AG20443 (cell line): Measurements from ENCODE around the gene DCHS2.
A peak's percentile ranks its signal among the peaks of the same experiment; 100 is the strongest.

Experiments
- DNase-seq: peaks from one replicate; pipeline ENCODE4 v3.0.0; 2012; ENCODE audit warnings: low spot score, mixed read lengths

The DCHS2 gene

DNA sequence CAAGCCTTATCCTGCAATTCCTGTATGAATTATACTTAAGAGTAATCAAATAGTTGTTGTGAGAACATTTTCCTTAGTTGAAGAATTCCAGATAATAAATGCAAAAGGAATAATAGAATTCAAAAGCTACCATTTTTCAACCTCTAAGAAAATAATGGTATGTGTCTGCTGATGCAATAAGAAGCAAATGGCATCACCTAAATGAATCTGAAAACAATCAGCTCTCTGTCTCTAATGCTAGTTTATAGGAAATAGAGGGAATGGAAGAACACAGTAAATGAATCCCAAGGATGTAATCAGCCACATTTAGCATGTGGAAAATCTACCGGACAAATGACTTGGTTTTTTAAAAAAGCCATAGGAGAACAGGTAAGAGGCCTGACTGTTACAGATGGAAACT, 115.1 kb downstream of the DCHS2 start:
- no peak for DNase-seq

DNA sequence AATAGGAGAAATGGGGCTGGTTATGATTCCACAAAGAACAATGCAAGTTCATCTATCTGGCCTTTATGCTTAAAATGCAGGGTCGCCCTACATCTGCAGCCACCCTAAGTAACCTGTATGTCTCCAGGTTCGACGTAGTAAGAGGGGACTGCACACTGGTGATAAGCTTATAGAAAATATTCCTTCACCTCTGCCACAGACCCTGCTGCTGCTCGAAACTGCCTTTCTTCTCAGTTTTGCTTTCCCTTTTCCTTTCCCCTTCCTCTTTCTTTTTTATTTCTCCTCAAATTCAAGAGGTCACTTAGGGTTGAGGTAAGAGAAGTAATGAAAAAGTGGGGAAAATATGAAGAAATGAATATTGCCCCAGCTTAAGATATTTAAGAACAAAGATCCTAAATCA, 123.5 kb downstream of the DCHS2 start:
- no peak for DNase-seq

DNA sequence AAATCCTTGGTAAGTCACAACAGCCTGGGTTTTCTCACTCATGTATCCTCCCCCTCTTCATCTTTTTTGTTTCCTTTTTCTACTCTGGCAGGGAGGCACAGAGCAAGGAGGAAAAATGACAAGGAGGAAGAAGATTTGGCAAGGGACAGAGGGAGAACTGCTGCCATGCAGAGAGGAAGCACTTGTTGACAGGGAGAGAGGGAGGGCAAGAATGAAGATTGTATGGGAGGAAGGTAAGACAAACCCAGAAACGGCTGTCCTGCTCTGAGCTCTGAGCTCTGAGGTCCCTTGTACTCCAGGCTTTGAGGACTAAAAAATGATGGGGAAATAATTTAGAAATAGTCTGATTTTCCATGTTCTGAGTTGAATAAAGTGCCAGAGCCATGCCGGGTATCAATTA, 123.9 kb downstream of the DCHS2 start:
- DNase-seq, result no peak

DNA sequence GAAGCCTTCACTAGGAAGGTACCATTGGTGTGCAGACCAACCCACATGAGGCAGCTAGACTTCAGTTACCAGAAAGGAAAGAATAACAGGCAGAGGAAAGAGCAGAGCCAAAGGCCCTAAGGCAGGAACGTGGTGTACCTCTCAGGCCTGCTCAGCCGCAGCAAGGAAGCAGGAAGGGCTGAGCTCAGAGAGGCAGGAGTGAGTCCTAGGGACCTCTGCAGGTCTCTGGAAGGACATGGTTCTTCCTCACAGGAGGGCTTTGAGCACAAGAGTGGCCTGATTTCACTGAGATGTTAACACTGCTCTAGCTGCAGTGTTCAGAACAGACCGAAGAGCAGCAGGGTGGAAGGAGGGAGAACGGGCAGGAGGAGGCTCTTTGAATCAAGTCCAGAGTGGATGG, 124.6 kb downstream of the DCHS2 start:
- no peak for DNase-seq

DNA sequence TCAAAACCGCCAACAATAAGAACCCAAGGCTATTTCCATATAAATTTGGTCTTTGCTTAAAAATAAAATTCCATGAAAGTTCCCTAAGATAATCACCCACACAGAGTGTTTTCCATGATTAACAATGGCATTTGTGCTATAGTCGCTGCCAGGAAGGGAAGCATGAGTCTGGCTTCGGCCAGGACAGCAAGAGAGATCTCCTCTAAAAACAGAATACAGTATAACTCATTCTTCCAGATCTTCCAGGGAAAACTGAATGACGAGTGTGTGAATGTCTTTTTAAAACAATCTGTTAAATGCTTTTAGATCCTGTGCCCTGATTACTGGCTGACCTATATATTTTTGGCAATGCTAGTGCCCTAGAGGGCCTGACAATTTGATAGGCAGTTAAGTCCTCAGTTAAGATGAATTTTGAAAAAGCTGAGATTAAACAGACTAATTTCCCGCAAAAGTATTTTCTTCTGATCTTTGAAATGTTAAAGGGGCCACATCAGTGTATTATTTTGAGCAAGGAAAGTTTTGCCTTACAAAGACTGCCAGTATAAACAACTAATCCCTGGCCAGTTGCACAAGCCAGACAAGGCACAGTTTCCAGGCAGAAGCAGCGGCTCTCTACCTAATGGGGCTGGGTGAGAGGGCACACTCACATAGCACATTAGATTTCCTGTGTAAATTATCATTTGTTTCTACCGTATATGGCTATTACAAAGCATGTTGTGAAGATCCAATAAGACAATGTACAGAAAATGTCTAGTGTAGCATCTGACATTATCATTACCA, 127.3 kb downstream of the DCHS2 start:
- DNase-seq, result no peak

DNA sequence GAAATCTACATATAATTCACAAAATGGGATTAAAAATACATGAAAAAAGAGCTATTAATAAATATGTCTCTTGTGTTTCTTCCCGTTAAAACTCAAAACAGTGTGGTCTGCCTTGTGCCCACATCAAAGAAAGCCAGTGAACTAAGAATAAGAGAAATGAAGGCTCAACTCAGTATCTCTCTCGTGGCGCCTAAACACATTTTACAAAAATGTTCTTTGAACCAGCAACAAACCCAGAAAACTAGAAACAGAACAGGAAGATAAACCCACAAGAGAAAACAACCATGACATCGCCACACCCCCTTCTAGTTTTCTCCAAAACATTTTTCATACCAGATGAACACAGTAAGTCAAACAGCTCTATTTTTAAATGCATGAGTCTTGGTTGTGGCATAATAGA, 130.1 kb downstream of the DCHS2 start:
- no peak for DNase-seq

DNA sequence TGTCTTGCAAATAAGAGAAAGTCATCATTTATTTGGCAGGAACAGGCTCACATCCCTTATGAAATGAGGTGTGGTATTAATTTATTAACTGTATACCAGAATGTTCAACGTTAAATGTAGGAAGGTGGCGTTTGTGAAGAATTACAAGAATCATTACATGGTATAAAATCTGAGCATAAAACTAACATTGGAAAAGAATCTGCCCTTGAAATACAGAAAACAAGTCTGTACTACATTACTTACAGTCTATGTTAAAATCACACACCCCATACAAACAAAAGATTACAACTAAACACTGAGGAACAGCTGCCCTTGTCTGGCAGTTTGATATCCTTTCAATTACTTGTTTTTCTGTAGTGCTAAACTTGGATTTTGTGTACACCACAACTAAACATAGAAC, 131.1 kb downstream of the DCHS2 start:
- DNase-seq, result no peak

DNA sequence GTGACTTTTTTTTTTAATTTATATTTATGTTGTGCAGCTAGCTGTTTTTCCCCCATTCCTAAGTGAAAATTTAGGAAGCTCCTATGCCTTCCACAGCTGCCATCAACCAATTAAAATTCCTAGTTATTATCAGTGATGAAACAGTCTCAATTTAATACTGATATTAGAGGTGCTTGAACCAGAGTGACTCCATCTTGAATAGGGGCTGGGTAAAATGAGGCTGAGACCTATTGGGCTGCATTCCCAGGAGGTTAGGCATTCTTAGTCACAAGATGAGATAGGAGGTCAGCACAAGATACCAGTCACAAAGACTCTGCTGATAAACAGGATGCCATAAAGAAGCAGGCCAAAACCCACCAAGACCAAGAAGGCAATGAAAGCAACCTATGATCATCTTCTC, 136.7 kb downstream of the DCHS2 start:
- DNase-seq, result no peak

DNA sequence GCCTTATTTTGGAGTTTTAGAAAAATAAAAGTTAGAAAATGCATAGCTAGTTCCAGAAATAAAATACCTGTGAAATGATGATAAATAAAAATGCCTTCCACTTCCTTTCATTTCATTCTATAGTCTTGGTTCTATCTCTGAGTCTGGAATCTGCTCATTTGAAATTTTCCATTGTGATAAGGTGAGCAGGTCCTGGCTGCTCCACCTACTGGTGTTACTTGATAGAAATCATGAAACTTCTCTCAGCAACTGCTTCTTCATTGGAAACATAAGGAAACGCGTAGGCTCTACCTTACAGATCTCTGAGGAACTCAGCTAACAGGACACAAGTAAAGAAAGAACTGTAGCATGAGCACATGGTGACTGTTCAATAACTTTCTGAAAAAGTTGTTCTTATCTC, 141.8 kb downstream of the DCHS2 start:
- DNase-seq, result no peak

DNA sequence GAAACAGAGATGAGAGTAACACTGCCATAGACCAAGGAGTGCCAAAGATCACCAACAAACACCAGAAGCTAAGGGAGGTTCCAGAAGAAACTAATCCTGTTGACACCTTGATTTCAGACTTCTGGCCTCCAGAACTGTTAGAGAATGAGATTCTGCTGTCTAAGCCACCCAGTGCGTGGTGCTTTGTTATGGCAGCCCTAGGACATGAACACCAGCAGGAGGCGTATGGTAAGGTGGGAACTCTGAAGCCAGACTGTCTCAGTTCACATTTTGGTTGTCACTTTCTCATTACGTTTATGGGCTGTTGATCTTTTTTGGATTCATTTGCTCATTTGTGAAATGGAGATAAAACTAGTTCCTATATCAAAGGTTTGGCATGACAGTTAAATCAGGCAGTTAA, 142.9 kb downstream of the DCHS2 start:
- no peak for DNase-seq

DNA sequence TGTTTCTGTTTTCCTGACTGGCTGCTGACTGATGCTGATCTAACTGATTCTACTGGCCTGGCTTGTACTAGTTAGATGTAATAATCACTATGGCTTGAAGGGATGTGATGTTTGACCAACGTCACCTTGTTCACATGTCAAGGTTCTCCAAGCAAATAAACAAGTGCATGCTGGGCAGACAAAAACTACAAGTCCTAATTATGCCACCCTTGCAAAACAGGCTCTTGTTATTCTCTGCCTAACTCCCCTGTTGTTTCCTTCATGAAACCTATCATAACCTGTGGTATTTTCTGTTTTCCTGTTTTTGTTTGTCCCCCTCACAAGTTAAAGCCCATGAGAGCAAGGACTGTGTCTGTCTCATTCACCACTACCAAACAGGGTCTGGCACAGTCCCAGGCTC, 146.2 kb downstream of the DCHS2 start:
- DNase-seq, result no peak

DNA sequence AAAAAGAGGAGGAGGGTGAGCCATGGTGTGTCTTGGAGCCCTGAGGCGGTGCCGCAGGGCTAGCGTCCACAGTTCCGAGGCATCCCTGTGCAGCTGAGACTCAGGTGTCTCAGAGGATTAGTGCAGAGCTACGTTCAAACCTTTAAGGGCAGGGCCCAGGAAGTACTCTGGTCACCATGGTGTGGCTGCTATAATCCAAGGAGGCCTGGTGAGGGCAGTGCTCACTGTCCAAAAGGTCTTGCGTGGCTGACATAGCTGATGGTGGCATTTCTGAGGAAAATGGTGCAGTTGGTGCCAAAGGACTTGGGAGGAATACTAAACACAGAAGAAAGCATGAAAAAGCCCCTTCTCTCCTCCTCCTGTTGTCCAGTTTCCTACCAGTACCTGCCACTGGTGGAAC, 146.9 kb downstream of the DCHS2 start:
- DNase-seq, result no peak

DNA sequence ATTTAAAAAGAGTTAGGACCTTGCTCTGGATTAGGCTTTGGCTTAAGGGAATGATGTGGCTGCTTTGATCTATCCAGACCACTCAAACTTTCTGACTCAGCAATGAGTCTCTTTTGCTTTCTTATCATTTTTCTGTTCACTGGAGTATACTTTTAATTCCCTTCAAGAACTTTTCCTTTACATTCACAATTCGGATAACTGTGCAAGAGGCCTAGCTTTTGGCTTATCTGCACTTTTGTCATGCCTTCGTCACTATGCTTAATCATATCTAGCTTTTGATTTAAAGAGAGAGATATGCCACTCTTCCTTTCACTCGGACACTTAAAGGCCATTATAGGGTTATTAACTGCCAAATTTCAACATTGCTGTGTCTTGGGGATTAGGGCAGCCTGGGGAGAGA, 147.9 kb downstream of the DCHS2 start:
- DNase-seq, result no peak

DNA sequence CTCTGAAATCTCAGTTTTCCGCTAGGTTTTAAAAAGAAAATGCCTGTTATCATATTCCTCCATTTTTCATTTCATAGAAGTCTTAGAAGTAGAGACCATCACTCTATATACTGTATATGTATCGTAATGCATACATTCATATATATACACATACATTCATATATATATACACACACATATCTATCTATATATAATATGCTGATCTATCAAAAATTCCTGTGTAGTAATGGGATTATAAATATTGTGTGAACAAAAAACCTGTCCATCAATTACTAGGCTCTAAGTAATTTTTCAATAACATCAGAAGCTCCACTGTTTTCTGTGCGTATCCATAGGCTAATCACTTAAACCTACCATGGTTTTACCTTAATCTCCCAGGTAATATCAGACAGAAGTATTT, 150.2 kb downstream of the DCHS2 start:
- DNase-seq, result no peak

DNA sequence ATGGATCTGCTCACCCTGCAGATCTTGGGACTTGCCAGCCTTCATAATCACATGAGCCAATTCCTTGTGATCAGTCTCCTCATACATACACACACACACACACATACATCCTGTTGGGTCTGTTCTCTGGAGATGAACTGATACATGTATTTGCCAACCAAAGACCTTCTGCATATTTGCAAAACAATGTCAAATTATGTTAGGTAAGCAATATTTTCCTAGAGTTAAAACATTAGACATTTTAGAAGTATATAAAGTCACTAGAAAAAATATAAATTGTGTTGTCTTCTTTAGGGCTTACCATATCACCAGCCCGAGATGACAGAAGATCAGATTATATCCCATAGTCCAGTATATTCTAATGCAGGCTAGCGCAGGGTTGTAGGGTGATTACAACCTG, 156.0 kb downstream of the DCHS2 start:
- DNase-seq, result no peak

DNA sequence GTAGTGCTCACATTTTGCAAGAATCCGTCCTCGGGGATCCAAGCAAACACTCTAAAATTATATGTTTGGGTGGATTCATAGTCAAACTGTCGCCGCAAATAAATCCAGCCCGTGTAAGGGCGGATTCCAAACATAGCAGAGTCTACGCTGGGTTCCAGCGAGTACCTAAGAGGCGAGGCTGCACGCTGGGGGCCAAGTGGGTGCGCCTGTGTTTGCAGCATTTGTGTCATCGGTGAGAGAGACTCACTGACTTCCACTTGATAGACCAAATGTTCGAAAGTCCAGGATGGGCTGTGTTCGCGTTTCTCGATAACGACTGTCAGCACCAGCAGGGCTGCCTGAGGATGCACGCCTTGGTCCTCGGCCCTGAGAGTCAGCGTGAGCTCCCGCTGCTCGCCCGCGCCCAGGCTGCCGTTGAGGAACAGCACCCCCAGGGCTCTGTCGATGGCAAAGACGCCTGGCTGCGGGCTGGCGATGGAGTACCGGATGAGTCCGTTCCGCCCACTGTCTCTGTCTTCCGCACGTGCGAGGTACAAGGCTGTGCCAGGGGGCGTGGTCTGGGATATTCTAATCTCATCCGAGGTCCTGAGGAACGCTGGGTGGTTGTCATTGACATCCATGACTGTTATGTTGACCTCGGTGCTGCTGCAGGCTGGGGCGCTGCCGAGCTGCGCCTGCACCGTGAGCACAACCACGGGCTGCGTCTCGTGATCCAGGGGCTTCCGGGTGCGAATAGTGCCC, 158.7 kb downstream of the DCHS2 start:
- DNase-seq, result no peak

DNA sequence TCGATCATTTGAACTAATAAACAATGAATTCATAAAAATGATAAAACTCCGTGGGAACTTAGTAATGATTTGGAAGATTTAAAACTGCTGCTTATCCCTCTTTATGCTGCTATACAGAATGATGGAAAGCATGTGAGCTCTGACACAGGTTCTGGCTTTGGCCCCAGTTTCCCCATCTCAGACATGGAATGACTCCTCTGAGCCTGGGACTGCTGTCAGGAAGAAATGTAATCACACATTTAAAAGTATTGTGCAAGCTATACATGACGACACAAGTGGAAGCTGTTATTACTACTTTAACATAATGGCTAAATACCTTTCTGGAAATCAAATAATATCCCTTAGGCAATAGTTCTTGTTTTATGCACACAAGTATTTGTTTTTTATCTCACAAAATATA, 161.7 kb downstream of the DCHS2 start:
- peak; percentile 61 for DNase-seq

DNA sequence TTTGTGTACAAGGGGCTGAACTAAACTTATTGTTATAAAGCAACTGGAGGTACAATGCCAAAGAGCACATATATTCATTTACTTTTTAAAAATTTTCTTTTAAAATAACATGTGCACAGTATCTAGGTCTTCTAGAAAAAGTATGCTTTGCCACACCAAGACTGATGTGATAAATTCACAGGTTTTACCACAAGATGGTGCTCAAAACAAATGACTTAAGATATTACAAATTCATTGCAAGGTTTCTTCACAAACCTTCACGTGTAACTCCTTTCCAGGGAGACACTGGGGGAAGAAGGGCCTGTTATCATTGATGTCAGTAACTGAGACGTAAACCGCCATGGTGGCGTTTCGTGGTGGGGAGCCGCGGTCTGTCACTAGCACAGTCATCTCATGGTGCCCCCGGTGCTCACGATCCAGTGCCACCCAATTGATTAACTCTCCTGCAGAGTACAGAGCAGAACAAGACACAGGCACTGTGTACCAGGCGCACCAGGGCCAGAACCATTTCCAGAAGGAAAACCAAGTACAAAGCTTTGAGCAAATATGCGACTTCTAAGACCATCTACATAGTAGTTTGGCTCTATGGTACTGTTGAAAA, 162.2 kb downstream of the DCHS2 start:
- peak; percentile 24 for DNase-seq

DNA sequence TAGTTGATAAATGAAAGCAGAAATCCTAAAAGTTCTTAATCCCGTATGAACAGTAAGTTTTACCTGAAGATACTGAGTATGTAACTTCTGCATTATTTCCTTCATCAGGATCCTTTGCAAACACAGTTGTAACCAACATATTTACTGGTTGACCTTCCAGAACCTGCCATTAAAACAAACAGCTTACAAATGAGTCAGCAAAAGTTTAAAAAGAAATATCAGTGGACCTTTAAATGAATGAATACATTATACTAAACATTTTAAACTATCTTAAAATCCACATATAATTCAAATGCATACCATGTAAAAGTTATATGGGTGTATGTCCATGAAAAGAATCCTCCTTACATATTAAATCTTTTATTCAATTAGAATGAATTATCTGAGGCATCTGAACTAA, 163.6 kb downstream of the DCHS2 start:
- DNase-seq, result no peak

DNA sequence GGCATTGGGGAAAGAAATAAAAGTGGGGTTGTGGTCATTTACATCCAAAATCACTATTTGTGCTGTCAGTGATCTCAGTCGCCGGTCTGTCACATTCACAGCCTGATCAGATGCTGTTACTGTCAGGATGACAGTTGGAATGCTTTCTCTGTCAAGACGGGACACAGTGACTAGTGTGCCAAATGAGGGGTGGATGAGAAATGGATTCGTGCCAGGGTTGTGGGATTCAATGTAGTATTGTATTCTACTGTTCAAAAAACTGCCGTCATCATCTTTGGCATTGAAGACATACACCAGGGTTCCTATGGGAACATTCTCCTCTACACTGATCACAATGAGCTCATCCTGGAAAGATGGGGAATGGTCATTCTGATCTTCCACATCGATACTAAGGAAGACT, 171.1 kb downstream of the DCHS2 start:
- DNase-seq, result no peak

DNA sequence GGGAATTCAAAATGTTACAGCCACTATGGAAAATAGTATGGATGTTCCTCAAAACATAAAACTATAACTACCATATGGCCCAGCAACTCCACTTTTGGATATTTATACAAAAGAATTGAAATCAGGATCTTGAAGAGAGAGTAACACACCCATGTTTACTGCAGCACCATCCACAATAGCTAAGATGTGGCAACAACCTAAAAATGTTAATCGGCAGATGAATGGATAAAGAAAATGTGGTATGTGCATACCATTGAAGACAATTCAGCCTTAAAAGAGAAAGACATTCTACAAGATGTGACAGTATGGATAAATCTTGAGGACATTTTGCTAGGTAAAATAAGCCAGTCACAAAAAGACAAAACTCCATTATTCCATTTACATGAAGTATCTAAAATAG, 171.9 kb downstream of the DCHS2 start:
- no peak for DNase-seq

DNA sequence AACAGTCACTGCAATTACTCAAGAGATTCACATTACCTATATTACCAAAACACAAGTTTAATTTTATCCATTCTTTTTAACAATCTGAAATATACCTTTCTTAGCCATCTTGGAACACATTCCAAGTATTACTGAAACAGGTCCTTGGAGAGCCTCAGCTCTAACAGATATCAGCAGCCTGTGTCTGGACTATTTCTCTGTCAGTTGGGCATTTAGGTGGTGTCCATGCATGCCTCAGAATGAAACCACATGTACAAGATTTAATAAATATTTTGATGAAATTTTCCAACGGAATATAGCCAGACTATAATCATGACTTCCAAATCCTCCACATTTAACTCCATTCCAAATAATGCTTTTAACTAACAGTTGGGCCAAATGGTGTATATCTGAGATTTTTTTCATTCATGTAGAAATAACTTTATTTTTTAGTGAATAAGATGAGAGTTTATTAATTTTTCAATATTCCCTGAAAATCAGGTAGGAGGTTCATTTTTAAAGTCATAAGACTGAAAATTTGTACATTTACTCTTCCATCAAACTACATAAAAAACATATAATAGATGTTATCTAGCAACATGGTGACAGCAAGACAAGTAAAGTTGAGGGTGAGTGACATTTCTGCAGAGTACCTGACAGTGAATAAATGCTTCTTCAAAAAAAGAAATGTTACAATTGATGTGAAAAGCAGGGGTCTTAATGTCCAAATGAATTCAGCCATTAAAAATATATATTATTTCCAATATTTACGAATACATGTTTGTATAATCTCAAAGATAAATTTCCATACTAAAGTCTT, 174.2 kb downstream of the DCHS2 start:
- DNase-seq, result no peak

DNA sequence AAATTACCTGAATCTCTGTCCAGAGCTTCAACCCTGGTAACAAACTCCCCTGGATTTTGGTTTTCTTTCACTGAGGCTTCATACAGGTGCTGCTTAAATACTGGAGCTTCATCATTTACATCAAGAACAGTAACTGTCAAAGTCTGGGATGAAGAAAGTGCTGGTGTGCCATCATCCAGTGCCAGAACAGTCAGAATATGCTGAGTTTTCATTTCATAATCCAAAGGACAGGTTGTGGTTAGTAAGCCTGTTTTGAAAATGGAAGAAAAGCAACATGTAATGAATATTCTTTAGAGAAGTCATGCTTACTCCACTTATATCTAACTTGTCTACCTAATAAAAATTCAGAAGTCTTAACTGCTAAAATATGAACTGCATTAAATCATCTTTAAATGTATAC, 175.9 kb downstream of the DCHS2 start:
- DNase-seq, result no peak
